Gastroesophageal sphincter (tissue), 3 donors: Measurements from ENCODE around the gene FAM32A.

ENCODE experiments used
- CTCF ChIP-seq, 4 experiments: fragments of 200-600 bp in 2 of 4; fragments of 450-650 bp in 2 of 4; sonication (generic) in 1 of 4; IDR thresholded peaks; one replicate each; pipeline ENCODE4 v1.5.1; 2017 to 2019; ENCODE audit warnings: antibody characterized with exemption in 4 of 4, mild to moderate bottlenecking in 2 of 4, moderate library complexity in 2 of 4
- POLR2A ChIP-seq, 2 donors: fragments of 450-650 bp; IDR thresholded peaks; one replicate each; pipeline ENCODE4 v1.6.1; 2017; ENCODE audit warnings: antibody characterized with exemption in 2 of 2, mild to moderate bottlenecking in 2 of 2, moderate library complexity in 1 of 2
- POLR2AphosphoS5 ChIP-seq: sonication (generic); formaldehyde crosslinking; IDR thresholded peaks from one replicate; pipeline ENCODE4 v1.6.1; 2017; ENCODE audit warnings: antibody characterized with exemption

- TF ChIP-seq CTCF (IDR thresholded peaks at IDR 0.05) (no peak), POLR2AphosphoS5 (no peak), POLR2A (IDR thresholded peaks at IDR 0.05) (no peak)
Measured at GRCh38 chr19:16222806-16223205, 37.6 kb downstream of the FAM32A start.
